ENCODE measurements around the gene CCDC8.
"Not testable (repeated sequence)": the region's sequence is repeated elsewhere in the genome, so short reads cannot be mapped to it uniquely, and the experiment has no call there.

The CCDC8 gene

DNA sequence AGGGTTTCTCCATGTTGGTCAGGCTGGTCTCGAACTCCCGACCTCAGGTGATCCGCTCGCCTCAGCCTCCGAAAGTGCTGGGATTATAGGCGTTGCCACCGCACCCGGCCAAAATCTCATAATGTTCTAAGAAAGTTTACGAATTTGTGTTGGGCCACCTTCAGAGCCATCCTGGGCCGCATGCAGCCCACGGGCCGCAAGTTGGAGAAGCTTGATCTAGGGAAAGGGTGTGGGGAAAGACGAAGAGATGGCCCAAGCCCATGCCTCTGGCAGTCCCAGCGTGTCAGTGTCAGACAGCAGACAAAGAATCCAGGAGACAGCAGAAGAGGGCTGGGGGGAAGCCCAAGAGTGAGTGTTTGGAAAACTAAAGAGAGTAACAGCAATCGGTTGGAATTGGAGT is 32.7 kb upstream of the CCDC8 start:
- TF ChIP-seq, protein P1, sequence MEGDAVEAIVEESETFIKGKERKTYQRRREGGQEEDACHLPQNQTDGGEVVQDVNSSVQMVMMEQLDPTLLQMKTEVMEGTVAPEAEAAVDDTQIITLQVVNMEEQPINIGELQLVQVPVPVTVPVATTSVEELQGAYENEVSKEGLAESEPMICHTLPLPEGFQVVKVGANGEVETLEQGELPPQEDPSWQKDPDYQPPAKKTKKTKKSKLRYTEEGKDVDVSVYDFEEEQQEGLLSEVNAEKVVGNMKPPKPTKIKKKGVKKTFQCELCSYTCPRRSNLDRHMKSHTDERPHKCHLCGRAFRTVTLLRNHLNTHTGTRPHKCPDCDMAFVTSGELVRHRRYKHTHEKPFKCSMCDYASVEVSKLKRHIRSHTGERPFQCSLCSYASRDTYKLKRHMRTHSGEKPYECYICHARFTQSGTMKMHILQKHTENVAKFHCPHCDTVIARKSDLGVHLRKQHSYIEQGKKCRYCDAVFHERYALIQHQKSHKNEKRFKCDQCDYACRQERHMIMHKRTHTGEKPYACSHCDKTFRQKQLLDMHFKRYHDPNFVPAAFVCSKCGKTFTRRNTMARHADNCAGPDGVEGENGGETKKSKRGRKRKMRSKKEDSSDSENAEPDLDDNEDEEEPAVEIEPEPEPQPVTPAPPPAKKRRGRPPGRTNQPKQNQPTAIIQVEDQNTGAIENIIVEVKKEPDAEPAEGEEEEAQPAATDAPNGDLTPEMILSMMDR (IDR thresholded peaks at IDR 0.05; ENCODE audit: extremely low read depth, missing control alignments) = no peak
- no peak for DNase-seq (ENCODE audit: low spot score)

DNA sequence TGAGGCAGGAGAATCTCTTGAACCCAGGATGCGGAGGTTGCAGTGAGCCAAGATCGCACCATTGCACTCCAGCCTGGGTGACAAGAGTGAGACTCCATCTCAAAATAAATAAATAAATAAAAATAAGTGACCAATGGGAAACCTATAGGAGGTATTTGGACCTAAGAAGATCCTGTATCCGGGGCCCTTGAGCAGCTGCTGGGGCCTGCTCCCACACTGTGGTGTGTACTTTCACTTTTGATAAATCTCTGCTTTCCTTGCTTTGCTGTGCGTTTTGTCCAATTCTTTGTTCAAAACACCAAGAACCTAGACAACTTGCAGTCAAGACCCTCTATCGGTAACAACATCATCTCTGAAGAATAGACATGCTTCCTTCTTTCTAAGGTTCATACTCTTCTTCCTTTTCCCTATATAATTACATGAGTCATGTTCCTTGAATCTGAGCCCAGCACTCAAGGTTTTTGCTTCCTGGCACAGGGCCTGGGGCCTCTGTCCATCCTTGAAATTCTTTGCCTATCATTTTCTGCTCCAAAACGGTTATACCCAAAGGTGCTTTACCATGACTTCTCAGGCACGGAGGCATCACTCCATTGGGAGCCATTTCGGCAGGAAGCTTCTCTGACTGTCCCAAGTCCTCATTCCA is 29.6 kb upstream of the CCDC8 start:
- DNase-seq (ENCODE audit: low spot score) = no peak
- TF ChIP-seq, protein P1 (IDR thresholded peaks at IDR 0.05; ENCODE audit: extremely low read depth, missing control alignments) = no peak

DNA sequence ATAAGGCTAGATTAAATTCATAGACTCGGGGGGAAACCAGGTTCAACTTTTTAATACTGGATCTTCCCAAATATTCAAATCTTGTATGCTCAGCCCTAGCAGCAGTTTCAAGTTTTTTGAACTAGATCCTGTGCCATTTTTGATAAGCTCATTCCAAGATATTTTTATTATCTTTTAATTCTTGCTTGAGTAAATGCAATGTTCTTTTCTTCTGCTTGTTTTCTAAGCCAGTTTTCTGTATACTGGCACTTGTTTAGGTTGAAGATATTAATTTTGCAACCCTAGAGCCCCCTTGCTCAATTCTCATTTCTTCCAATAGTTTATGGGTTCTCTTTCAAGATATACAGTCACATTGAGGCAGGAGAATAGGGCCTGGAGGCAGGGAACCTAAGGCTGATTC is 28.5 kb upstream of the CCDC8 start:
- no peak for DNase-seq (ENCODE audit: low spot score)
- TF ChIP-seq, protein P1 (IDR thresholded peaks at IDR 0.05; ENCODE audit: extremely low read depth, missing control alignments) = no peak

DNA sequence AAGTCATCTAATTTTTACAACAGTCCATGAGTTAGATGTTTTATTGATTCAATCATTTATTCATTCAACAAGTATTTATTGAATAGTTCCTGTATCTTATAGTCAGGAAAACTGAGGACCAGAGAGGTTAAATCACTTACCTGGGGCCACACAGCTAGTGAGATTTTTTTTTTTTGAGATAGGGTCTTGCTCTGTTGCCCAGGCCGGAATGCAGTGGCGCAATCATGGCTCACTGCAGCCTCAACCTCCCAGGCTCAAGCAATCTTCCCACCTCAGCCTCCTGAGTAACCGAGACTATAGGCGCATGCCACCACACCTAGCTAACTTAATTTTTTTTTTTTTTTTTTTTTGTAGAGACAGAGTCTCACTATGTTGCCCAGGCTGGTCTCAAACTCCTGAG is 22.3 kb upstream of the CCDC8 start:
- not testable (repeated sequence) for DNase-seq (ENCODE audit: low spot score)

DNA sequence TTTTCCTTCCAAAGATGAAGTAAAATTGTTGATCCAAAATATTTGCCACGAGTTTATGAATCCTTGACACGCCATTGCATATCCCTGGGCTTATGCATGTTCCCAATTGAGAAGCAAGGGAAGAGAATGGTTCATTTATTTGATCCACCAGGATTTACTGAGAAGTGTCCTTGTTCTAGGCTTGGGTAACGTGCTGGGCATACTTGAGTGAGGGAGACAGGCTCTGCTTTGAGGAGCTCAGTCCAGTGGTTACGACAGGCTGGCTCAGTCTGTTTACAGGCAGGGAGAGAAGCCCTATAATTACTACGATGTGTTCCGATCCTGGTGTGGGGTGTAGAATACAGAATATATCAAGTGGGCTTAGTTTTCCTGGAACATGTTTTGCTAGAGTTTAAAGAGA is 21.6 kb upstream of the CCDC8 start:
- TF ChIP-seq, protein P1 (IDR thresholded peaks at IDR 0.05; ENCODE audit: extremely low read depth, missing control alignments) = no peak
- DNase-seq (ENCODE audit: low spot score) = no peak

DNA sequence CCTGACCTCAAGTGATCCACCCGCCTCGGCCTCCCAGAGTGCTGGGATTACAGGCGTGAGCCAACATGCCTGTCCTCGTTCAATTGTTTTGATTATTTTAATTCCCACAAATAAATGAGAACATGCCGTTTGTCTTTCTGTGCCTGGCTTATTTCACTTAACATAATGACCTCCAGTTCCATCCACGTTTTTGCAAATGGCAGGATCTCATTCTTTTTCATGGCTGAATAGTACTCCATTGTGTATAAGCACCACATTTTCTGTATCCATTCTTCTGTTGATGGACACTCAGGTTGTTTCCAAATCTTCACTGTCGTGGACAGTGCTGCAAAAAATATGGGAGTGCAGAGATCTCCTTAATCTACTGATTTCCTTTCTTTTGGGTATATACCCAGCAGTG is 20.1 kb upstream of the CCDC8 start:
- not testable (repeated sequence) for DNase-seq (ENCODE audit: low spot score)

DNA sequence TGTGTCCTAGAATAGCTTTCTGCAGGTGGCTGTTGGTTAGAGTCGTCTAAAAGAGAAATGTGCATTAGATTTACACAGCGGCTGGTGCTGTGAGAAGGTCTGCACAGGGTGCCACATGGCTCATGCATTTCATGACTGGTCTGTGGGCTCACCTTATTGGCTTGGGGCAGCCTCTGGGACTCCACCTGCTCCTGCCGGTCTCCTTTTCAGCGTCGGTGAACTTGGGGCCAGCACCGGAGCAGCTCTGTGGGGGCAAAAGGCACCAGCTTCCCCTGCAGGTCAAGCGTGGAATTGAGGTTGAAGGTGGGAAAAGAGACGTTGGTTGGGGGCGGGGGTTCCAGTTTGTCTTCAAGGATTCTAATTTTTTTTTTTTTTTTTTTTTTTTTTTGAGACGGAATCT is 18.5 kb upstream of the CCDC8 start:
- no peak for DNase-seq (ENCODE audit: low spot score)
- TF ChIP-seq, protein P1 (IDR thresholded peaks at IDR 0.05; ENCODE audit: extremely low read depth, missing control alignments) = no peak

DNA sequence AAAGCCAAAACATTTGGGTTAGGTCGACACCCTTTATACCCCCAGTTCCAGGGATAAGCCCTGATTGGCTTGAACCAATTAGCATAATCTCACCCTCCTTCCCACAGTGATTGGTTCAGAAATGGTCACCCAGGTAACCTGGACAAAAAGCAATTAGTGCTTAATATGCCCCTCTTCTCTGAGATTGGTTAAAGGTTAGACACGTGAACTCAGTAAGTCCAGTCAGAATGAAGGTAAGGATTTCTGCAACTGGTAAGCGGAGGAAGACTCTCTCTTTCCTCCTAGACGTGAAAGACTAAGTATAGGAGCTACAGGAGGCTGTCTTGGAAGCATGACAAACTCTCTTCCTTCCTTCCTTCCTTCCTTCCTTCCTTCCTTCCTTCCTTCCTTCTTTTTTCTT is 16.6 kb upstream of the CCDC8 start:
- TF ChIP-seq, protein P1 (IDR thresholded peaks at IDR 0.05; ENCODE audit: extremely low read depth, missing control alignments) = no peak
- no peak for DNase-seq (ENCODE audit: low spot score)

All from GM20000 (cell line).